A673 (cell line): ENCODE results near the gene SGF29. TPM values are rescaled to one million over a fixed set of nuclear protein-coding genes. Genes with fewer than 3 reads are reported as not detected.
"Not testable (repeated sequence)": the region's sequence is repeated elsewhere in the genome, so short reads cannot be mapped to it uniquely, and the experiment has no call there.

Experiments
- BruUV-seq: library from RNA; stranded (reverse); fragments of 400-500 nt; replicated peaks from 2 replicates; lab custom pipeline; 2021; lab: Mats Ljungman, UMichigan
- CTCF ChIA-PET: fragments of 300-600 bp; sonication (Branson Sonifier 250); formaldehyde crosslinking; loops from one replicate; lab custom pipeline; 2022; ENCODE audit warnings: antibody characterized with exemption; lab: Charles Lee
- POLR2A ChIA-PET: fragments of 300-600 bp; sonication (Branson Sonifier 250); formaldehyde crosslinking; loops from one replicate; lab custom pipeline; 2022; ENCODE audit warnings: antibody characterized with exemption; ENCODE audit not compliant: low non-redundant PET; lab: Charles Lee
- DNase-seq: peaks from one replicate; pipeline ENCODE4 v3.0.0-alpha.2; 2015; ENCODE audit warnings: low spot score
- H3K27ac ChIP-seq: fragments of 200-600 bp; sonication (generic); 2 replicates; pipeline ENCODE4 v1.5.1; 2016; ENCODE audit warnings: mixed run types, low read depth, mild to moderate bottlenecking, mixed read lengths, antibody characterized with exemption, low read length; ENCODE audit not compliant: poor library complexity, severe bottlenecking
- H3K27me3 ChIP-seq: fragments of 200-600 bp; sonication (generic); replicated peaks from 2 replicates; pipeline ENCODE4 v1.6.1; 2017; ENCODE audit warnings: mixed run types, low read depth, mild to moderate bottlenecking, mixed read lengths, antibody characterized with exemption, low read length; ENCODE audit not compliant: insufficient read depth, poor library complexity
- H3K36me3 ChIP-seq: fragments of 200-600 bp; sonication (generic); 2 replicates; pipeline ENCODE4 v1.6.1; 2016; ENCODE audit warnings: mixed run types, mild to moderate bottlenecking, mixed read lengths, antibody characterized with exemption, low read length; ENCODE audit not compliant: insufficient read depth, poor library complexity, severe bottlenecking
- H3K4me1 ChIP-seq: fragments of 200-600 bp; sonication (generic); 2 replicates; pipeline ENCODE4 v1.6.1; 2017; ENCODE audit warnings: mixed run types, mild to moderate bottlenecking, mixed read lengths, antibody characterized with exemption, low read length; ENCODE audit not compliant: insufficient read depth, poor library complexity, severe bottlenecking
- H3K4me3 ChIP-seq: fragments of 200-600 bp; sonication (generic); 2 replicates; pipeline ENCODE4 v1.5.1; 2016; ENCODE audit warnings: low read depth, mixed run types, mild to moderate bottlenecking, mixed read lengths, low read length; ENCODE audit not compliant: poor library complexity, severe bottlenecking
- H3K9me3 ChIP-seq: fragments of 200-600 bp; sonication (generic); 2 replicates; pipeline ENCODE4 v1.6.1; 2016; ENCODE audit warnings: mixed run types, low read depth, mild to moderate bottlenecking, mixed read lengths, antibody characterized with exemption, low read length; ENCODE audit not compliant: poor library complexity, severe bottlenecking
- EZH2 ChIP-seq: fragments of 200-600 bp; sonication (generic); IDR thresholded peaks from 2 replicates; pipeline ENCODE4 v1.6.1; 2017; ENCODE audit warnings: borderline replicate concordance, low read depth, mild to moderate bottlenecking, mixed read lengths, antibody characterized with exemption, low read length; ENCODE audit not compliant: poor library complexity, severe bottlenecking
- intact Hi-C: fragments of 100-400 bp; cut with micrococcal nuclease; formaldehyde crosslinking; loops from one replicate; pipeline ENCODE4 v1.10.0; 2022; ENCODE audit not compliant: unreplicated experiment
- total RNA-seq: library from RNA; stranded (reverse); gene quantifications from 2 replicates; pipeline ENCODE4 v1.2.3, GENCODE V29; 2021
- TF ChIP-seq, protein P1 (sequence below): fragments of 300-800, 200-600 bp; sonication (generic); conservative IDR thresholded peaks from 2 replicates; pipeline ENCODE4 v1.5.1; 2017; ENCODE audit warnings: low read depth, mild to moderate bottlenecking, antibody characterized with exemption, low read length, moderate library complexity, mixed read lengths

The SGF29 gene
- total RNA-seq, 1 experiment from 2014 or later, result 42.3 TPM

DNA sequence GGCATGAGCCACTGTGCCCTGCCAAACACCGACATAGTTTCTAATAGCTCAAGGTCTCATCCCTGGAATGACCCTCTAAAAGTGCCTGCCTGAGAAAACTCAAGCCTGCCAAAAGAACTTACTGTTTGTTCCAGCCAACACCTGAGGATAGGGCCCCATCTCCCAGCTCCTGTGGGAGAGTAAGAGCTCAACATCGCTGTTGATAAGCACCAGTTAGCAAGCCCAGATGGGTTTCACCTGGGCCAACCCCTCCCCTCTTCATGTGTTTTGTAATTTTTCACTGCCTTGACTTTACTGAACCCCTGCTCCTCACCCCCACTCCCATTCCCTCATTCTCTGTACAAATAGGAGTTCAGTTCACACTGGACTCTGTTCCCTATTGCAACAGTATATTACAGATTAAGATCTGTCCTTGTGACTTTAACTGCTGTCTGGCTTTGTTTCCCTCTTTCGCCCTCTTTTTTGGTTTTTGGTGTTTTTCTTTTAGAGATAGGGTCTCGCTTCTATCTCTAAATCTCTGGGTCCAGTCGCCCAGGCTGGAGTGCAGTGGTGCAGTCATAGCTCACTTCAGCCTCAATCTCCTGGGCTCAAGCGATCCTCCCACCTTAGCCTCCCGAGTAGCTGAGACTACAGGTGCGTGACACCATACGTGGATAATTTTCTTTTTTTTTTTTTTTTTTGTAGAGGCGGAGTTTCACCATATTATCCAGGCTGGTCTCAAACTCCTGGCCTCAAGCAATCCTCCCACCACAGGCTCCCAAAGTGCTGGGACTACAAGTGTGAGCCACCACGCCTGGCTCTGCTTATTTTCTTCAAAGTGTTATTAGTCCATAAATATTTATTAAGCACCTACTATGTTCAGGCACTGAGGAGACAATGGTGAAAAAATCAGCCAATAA lies 27.3 kb upstream of the SGF29 start:
- no TSS peak for BruUV-seq
- Histone ChIP-seq H3K9me3 (no peaks in the 10 kb centered on the region), H3K27ac (no peak overlapping the region), H3K27me3 (no peaks in the 10 kb centered on the region), H3K36me3 (no peaks in the 10 kb centered on the region), H3K4me1 (no peaks in the 10 kb centered on the region), H3K4me3 (no peak overlapping the region)
- TF ChIP-seq, protein P1, sequence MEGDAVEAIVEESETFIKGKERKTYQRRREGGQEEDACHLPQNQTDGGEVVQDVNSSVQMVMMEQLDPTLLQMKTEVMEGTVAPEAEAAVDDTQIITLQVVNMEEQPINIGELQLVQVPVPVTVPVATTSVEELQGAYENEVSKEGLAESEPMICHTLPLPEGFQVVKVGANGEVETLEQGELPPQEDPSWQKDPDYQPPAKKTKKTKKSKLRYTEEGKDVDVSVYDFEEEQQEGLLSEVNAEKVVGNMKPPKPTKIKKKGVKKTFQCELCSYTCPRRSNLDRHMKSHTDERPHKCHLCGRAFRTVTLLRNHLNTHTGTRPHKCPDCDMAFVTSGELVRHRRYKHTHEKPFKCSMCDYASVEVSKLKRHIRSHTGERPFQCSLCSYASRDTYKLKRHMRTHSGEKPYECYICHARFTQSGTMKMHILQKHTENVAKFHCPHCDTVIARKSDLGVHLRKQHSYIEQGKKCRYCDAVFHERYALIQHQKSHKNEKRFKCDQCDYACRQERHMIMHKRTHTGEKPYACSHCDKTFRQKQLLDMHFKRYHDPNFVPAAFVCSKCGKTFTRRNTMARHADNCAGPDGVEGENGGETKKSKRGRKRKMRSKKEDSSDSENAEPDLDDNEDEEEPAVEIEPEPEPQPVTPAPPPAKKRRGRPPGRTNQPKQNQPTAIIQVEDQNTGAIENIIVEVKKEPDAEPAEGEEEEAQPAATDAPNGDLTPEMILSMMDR, result no peak
- no peak for TF ChIP-seq EZH2
- CTCF ChIA-PET, result no interaction called here
- no peak for DNase-seq
- POLR2A ChIA-PET, result no interaction called here
- intact Hi-C loops, result no loop called here

DNA sequence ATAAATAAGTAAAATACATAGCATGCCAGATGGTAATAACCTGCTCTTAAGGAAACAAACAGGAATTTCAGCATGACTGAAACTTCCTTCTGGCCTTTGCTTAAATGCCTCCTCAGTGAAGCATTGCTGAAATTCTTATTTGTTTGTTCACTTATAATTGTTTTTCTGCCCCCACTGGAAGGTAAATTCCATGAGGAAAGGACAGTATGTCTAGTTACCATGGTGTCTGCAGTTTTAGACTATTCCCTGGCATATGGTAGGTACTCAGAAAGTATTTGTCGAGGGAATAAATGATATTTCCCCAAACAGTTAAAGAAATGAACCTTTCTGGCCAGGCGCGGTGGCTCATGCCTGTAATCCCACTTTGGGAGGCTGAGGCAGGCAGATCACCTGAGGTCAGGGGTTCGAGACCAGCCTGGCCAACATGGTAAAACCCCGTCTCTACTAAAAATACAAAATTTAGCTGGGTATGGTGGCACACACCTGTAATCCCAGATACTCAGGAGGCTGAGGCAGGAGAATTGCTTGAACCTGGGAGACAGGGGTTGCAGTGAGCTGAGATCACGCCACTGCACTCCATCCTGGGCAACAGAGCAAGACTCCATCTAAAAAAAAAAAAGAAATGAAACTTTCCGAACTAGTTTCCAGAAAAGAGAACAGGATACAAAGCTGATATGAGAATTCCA lies 26.5 kb upstream of the SGF29 start:
- H3K27ac ChIP-seq, BruUV-seq, H3K36me3 ChIP-seq, H3K4me1 ChIP-seq, CTCF ChIA-PET, H3K4me3 ChIP-seq, H3K27me3 ChIP-seq, intact Hi-C loops, POLR2A ChIA-PET, H3K9me3 ChIP-seq, DNase-seq: not testable (repeated sequence)

DNA sequence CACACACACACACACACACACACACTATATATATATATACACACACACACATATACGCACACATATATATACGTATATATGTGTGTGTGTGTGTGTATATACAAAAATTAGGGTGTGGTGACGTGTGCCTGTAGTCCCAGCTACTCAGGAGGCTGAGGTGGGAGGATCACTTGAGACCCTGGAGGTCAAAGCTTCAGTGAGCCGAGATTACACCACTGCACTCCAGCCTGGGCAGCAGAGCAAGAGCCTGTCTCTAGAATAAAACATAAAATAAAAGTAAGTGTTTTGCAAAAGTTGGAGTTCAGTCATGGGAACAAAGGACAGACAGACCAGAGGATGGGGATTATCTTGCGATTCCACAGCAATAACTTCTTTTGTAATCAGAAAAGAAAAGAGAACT lies 25.7 kb upstream of the SGF29 start:
- ChIA-PET POLR2A (no interaction called here), CTCF (no interaction called here)
- Histone ChIP-seq H3K27me3 (no peaks in the 10 kb centered on the region), H3K4me3 (no peak overlapping the region), H3K4me1 (no peaks in the 10 kb centered on the region), H3K27ac (no peak overlapping the region), H3K36me3 (no peaks in the 10 kb centered on the region), H3K9me3 (no peaks in the 10 kb centered on the region)
- intact Hi-C loops, result no loop called here
- BruUV-seq, result no TSS peak
- DNase-seq, result no peak
- no peak for TF ChIP-seq EZH2

DNA sequence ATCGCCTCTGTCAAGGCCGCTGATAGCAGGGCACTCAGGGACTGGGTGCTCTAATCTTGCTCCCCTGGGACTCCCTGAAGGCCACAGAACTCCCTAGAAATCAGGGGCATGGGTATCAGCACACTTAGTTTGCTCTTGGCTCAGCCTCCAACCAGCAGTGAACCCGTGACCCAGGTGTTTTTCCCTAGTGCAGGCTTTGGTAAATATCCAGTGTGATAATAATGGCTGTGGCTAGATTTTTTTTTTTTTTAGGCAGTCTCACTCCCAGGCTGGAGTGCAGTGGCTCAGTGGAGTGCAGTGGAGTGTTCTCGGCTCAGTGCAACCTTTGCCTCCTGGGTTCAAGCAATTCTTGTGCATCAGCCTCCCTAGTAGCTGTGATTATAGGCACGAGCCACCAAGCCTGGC lies 25.3 kb upstream of the SGF29 start:
- DNase-seq, result no peak
- no peaks in the 10 kb centered on the region for H3K4me1 ChIP-seq
- ChIA-PET CTCF (no interaction called here), POLR2A (no interaction called here)
- intact Hi-C loops, result no loop called here
- no peak for TF ChIP-seq EZH2
- TF ChIP-seq, protein P1, result no peak
- H3K27me3 ChIP-seq, result no peaks in the 10 kb centered on the region
- BruUV-seq, result no TSS peak
- H3K27ac ChIP-seq, result no peak overlapping the region
- no peak overlapping the region for H3K4me3 ChIP-seq
- no peaks in the 10 kb centered on the region for H3K36me3 ChIP-seq
- H3K9me3 ChIP-seq, result no peaks in the 10 kb centered on the region
